GM12801 (cell line): ENCODE data around the gene NPM1.

Experiments used
- TF ChIP-seq, protein P1 (sequence below): IDR thresholded peaks from one replicate; pipeline ENCODE4 v1.5.1; 2011; ENCODE audit warnings: control low read depth; ENCODE audit not compliant: insufficient read length; ENCODE audit errors: extremely low read depth

Gene NPM1

DNA sequence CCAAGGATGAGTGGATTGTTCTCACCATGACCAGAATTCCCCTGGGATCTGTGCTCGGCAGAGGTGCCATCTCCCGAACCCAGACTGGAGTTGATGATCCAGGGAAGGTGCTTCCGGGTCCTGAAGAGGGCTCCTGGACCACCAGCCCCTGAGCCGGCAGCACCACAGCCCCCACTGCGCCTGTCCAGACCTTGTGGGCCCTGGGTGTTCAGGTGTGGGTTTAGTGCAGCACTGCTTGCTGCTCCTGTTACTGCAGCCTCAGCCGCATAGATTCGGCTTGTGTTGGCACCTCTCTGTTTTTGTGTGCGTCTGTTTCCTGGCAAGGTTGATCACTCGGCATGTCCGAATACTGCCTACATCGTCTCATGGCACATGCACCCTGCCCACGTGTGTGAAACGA, 16.3 kb upstream of the NPM1 start:
- TF ChIP-seq, protein P1, sequence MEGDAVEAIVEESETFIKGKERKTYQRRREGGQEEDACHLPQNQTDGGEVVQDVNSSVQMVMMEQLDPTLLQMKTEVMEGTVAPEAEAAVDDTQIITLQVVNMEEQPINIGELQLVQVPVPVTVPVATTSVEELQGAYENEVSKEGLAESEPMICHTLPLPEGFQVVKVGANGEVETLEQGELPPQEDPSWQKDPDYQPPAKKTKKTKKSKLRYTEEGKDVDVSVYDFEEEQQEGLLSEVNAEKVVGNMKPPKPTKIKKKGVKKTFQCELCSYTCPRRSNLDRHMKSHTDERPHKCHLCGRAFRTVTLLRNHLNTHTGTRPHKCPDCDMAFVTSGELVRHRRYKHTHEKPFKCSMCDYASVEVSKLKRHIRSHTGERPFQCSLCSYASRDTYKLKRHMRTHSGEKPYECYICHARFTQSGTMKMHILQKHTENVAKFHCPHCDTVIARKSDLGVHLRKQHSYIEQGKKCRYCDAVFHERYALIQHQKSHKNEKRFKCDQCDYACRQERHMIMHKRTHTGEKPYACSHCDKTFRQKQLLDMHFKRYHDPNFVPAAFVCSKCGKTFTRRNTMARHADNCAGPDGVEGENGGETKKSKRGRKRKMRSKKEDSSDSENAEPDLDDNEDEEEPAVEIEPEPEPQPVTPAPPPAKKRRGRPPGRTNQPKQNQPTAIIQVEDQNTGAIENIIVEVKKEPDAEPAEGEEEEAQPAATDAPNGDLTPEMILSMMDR = no peak

DNA sequence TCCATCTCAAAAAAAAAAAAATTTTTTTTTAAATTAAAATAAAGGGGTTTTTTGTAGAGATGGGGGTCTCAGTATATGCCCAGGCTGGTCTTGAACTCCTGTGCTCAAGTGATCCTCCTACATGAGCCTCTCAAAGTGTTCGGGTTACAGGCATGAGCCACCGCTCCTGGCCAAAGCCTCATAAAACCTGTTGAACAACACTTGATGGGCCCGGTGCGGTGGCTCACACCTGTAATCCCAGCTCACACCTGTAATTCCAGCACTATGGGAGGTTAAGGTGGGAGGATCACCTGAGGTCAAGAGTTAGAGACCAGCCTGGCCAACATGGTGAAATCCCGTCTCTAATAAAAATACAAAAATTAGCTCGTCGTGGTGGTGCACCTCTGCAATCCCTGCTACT, 7.7 kb upstream of the NPM1 start:
- TF ChIP-seq, protein P1 = no peak

DNA sequence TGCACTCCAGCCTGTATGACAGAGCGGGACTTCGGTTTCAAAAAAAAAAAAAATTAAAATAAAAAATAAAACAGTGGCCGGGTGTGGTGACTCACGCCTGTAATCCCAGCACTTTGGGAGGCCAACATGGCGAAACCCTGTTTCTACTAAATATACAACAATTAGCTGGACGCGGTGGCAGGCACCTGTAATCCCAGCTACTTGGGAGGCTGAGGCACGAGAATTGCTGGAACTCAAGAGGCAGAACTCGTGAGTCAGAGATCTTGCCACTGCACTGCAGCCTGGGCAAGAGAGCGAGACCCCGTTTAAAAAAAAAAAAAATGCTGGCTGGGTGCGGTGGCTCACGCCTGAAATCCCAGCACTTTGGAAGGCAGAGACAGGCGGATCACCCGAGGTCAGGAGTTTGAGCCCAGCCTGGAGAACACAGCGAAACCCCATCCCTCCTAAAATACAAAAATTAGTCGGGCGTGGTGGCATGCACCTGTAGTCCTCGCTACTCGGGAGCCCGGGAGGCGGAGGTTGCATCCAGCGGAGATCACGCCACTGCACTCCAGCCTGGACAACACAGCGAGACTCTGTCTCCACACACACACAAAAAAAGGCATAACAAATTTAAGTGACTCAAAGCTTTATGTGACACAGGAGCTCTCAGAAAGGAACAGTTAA, 1.5 kb upstream of the NPM1 start:
- TF ChIP-seq, protein P1 = no peak

DNA sequence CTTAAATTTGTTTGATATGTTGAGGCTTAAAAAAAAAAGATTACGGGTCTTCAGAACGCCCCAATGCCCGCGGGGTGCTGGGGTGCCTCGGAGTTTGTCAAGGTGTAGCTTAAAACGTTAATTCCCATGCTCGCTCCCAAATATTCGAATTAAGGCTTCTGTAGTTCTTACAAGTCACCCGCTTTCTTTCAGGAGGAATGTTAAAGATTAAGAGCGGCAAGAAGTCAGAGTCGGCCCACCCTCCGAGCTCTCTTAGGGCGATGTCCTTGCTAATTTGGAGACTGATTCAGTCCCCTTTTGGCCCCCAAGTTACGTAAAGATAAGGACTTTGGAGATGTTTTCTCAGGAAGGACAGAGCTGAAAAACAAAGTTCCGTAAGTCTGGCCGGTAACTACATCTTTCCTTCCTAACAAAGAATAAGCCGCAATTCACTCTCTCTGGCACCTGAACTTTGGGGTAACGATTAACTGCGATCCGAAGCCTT, 746 bp upstream of the NPM1 start:
- TF ChIP-seq, protein P1 = no peak

DNA sequence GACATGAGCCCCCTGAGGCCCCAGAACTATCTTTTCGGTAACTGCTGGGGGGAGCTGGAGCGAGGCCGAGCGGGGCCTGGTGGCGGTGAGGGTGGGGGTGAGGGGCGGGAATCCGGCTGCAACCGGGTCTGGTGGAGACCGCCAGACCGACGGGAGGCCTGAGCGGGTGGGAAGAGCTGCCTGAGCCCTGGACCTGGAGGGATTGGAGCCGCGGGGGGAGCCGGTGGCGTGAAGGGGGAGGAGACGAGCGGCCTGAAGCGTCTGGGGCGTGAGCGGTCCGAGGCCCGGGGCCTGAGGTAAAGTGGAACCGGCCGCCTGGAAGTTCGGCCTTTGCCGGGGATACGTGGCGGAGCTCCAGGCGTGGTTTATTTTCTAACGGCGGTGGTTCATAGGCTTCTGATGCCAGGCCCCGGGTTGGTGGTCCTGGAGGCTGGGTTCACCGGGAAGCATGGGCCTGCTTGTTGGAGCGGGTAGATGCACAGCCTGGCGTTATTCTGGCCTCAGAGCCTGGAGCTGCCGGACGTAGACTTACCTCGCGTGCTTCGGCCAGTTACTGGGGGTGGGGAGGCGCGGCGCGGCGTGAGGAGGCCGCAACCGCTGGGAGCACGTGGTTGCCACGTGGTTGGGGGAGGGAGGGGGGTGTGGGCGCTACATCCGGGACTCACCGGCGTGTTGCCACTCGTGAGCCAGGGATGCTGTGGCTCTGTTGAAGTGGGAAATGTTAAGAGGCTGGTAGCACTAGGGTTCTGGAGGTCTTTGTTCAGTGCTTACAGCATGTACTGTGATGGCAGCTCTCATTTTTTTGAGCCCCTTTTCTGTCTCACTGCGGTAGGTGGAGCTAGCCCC, 544 bp downstream of the NPM1 start:
- TF ChIP-seq, protein P1 = no peak

DNA sequence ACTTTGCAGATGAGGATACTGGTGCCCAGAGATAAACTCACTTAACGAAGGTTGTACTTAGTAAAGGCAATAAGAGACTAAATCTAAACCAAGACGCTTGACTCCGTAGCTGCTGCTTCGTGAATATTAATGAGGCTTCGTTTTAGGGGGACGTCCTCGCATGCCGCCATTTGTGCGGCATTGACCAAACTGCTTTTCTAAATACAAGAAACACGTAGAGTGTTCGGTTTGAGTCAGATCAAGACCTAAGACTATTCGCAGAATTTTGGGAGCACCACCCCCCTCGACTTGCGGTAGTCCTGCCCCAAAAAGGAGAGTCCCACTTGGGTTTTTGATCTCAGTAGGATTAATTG, 1.1 kb downstream of the NPM1 start:
- TF ChIP-seq, protein P1 = no peak

DNA sequence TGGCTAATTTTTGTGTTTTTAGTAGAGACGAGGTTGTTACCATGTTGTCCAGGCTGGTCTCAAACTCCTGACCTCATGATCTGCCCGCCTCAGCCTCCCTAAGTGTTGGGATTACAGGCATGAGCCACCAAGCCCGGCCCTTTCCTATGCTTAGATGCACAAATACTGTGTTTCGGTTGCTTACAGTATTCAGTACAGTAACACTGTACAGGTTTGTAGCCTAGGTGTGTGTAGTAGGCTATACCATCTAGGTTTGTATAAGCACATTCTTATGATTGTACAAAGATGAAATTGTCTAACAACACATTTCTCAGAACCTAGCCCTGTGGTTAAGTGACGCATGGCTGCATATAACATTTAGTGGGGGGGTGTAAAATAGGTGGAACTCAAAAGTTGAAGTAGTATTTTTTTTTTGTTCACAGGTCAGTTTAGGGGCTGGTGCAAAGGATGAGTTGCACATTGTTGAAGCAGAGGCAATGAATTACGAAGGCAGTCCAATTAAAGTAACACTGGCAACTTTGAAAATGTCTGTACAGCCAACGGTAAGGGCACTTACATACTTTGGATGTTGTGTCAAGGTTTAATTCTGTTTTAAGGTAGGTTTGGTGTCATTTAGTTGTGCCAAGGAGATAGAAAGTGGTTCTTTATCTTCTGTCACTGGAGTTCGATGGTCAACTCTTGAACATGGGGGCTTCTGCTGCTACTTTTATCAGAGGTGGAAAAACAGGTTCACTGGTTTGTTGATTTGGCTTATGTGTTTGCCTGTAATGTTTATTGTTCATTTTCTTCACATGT, 3.4 kb downstream of the NPM1 start:
- TF ChIP-seq, protein P1 = no peak
